GM12872 (cell line): ENCODE data around the gene TBC1D22B.

Source experiments
- CTCF ChIP-seq: IDR thresholded peaks from 3 replicates; pipeline ENCODE4 v1.5.1; 2011; ENCODE audit warnings: low read depth, mild to moderate bottlenecking, low read length, moderate library complexity; ENCODE audit not compliant: insufficient read depth

Gene TBC1D22B

GRCh38 chr6:37251211-37251780 lies 6.3 kb upstream of the TBC1D22B start:
- no peak for TF ChIP-seq CTCF

GRCh38 chr6:37253486-37254007 lies 4.0 kb upstream of the TBC1D22B start:
- no peak for TF ChIP-seq CTCF

GRCh38 chr6:37254881-37255280 lies 2.7 kb upstream of the TBC1D22B start:
- no peak for TF ChIP-seq CTCF

- TF ChIP-seq CTCF = no peak
These were observed 766 bp upstream of the TBC1D22B start for GRCh38 chr6:37256692-37257319.

- no peak for TF ChIP-seq CTCF
These were observed 295 bp upstream of the TBC1D22B start for GRCh38 chr6:37257320-37257633.

- TF ChIP-seq CTCF = no peak
These were observed 983 bp downstream of the TBC1D22B start for GRCh38 chr6:37258405-37259105.

GRCh38 chr6:37259191-37259590 lies 1.6 kb downstream of the TBC1D22B start:
- TF ChIP-seq CTCF = no peak
